Smooth muscle cell (in vitro differentiated cells): ENCODE data around the gene GAP43. TPM values are rescaled to one million over a fixed set of nuclear protein-coding genes. Genes with fewer than 3 reads are reported as not detected.
A peak's percentile ranks its signal among the peaks of the same experiment; 100 is the strongest.

Experiments
- DNase-seq: peaks from one replicate; lab custom pipeline; 2025; ENCODE audit not compliant: unreplicated experiment; lab: John Stamatoyannopoulos, UW
- H2AFZ ChIP-seq: fragments of 200-600 bp; sonication (generic); 2 replicates; pipeline ENCODE4 v1.6.0; 2016; ENCODE audit warnings: antibody characterized with exemption, low read depth, mild to moderate bottlenecking
- H3F3A ChIP-seq: fragments of 200-600 bp; sonication (generic); 2 replicates; pipeline ENCODE4 v1.6.0; 2017; ENCODE audit warnings: antibody characterized with exemption, low read depth
- H3K27ac ChIP-seq: fragments of 200-600 bp; sonication (generic); 2 replicates; pipeline ENCODE4 v1.5.1; 2016; ENCODE audit warnings: low read depth, mild to moderate bottlenecking
- H3K27me3 ChIP-seq: fragments of 200-600 bp; sonication (generic); 2 replicates; pipeline ENCODE4 v1.6.1; 2016; ENCODE audit warnings: low read depth, mild to moderate bottlenecking
- H3K36me3 ChIP-seq: fragments of 200-600 bp; sonication (generic); 2 replicates; pipeline ENCODE4 v1.5.1; 2016; ENCODE audit warnings: low read depth
- H3K4me1 ChIP-seq: fragments of 200-600 bp; sonication (generic); 2 replicates; pipeline ENCODE4 v1.5.1; 2016; ENCODE audit warnings: low read depth
- H3K4me2 ChIP-seq: fragments of 200-600 bp; sonication (generic); 2 replicates; pipeline ENCODE4 v1.6.0; 2016; ENCODE audit warnings: mild to moderate bottlenecking
- H3K4me3 ChIP-seq: fragments of 200-600 bp; sonication (generic); 2 replicates; pipeline ENCODE4 v1.5.1; 2016; ENCODE audit warnings: mild to moderate bottlenecking
- H3K79me2 ChIP-seq: fragments of 200-600 bp; sonication (generic); 2 replicates; pipeline ENCODE4 v1.6.0; 2016; ENCODE audit warnings: low read depth, mild to moderate bottlenecking
- H3K9ac ChIP-seq: fragments of 200-600 bp; sonication (generic); 2 replicates; pipeline ENCODE4 v1.6.0; 2016; ENCODE audit warnings: low read depth
- H3K9me3 ChIP-seq: fragments of 200-600 bp; sonication (generic); replicated peaks from 2 replicates; pipeline ENCODE4 v1.5.1; 2016; ENCODE audit warnings: low read depth
- H4K20me1 ChIP-seq: fragments of 200-600 bp; sonication (generic); 2 replicates; pipeline ENCODE4 v1.6.0; 2016; ENCODE audit warnings: low read depth
- CTCF ChIP-seq: fragments of 200-600 bp; sonication (generic); IDR thresholded peaks from 2 replicates; pipeline ENCODE4 v1.5.1; 2017; ENCODE audit warnings: borderline replicate concordance, mild to moderate bottlenecking, antibody characterized with exemption; ENCODE audit not compliant: insufficient read depth, poor library complexity, severe bottlenecking
- WGBS: methylation state at CpG from one replicate; pipeline ENCODE4 v1.1.7; 2016; ENCODE audit warnings: low lambda C conversion rate; 5-methylcytosine and 5-hydroxymethylcytosine counted together
- polyA plus RNA-seq: library from polyadenylated mRNA; unstranded; fragments of >200 nt; fragmentation: Nextera tagmentation; extraction: Ambion mirVana; gene quantifications from 2 replicates; pipeline ENCODE4 v1.2.1, GENCODE V29; 2016
- total RNA-seq: library from RNA; depleted of rRNA; stranded (reverse); fragments of >200 nt; gene quantifications from 2 replicates; pipeline ENCODE4 v1.2.3, GENCODE V29; 2014

The GAP43 gene
- total and polyA plus RNA-seq, 2 experiments from 2014 or later, result 5.3 to 11.7 TPM

GRCh38 chr3:115704661-115705338, 81.5 kb downstream of the GAP43 start:
- no peaks in the 10 kb centered on the region for H3K27me3 ChIP-seq
- no peaks in the 10 kb centered on the region for H3K9me3 ChIP-seq
- H3K36me3 ChIP-seq, result no peaks in the 10 kb centered on the region
- no peaks in the 10 kb centered on the region for H3K4me1 ChIP-seq
- H3K79me2 ChIP-seq, result no peaks in the 10 kb centered on the region
- no peaks in the 10 kb centered on the region for H3F3A ChIP-seq
- 43% methylated on average over 4 of the region's 4 CpGs for WGBS
- H3K27ac ChIP-seq, result peak overlapping the region; percentile 54
- no peak for TF ChIP-seq CTCF
- H2AFZ ChIP-seq, result peak overlapping the region; percentile 71
- H4K20me1 ChIP-seq, result no peaks in the 10 kb centered on the region
- DNase-seq, result no peak
- H3K4me2 ChIP-seq, result peak overlapping the region; percentile 12
- H3K4me3 ChIP-seq, result no peak overlapping the region
- H3K9ac ChIP-seq, result no peak overlapping the region

GRCh38 chr3:115706311-115706829, 83.1 kb downstream of the GAP43 start:
- Histone ChIP-seq H3K27me3 (no peaks in the 10 kb centered on the region), H3K4me3 (no peak overlapping the region), H3K36me3 (no peaks in the 10 kb centered on the region), H3K4me1 (peaks cover 6% of the 10 kb centered on the region), H2AFZ (peak overlapping the region; percentile 61), H3K9ac (no peak overlapping the region), H3K27ac (peak overlapping the region; percentile 54), H3K79me2 (no peaks in the 10 kb centered on the region), H4K20me1 (no peaks in the 10 kb centered on the region), H3K9me3 (no peaks in the 10 kb centered on the region), H3K4me2 (peak overlapping the region; percentile 9), H3F3A (no peaks in the 10 kb centered on the region)
- 65% methylated on average over 3 of the region's 3 CpGs for whole genome bisulfite sequencing
- TF ChIP-seq CTCF, result no peak
- DNase-seq, result no peak

- Histone ChIP-seq H2AFZ (no peak overlapping the region), H3K9me3 (no peaks in the 10 kb centered on the region), H3K4me2 (peak overlapping the region; percentile 1), H3K27me3 (no peaks in the 10 kb centered on the region), H3K27ac (no peak overlapping the region), H3K4me3 (no peak overlapping the region), H4K20me1 (no peaks in the 10 kb centered on the region), H3K9ac (no peak overlapping the region), H3K36me3 (no peaks in the 10 kb centered on the region), H3K4me1 (peaks cover 14% of the 10 kb centered on the region), H3F3A (peaks cover 4% of the 10 kb centered on the region), H3K79me2 (no peaks in the 10 kb centered on the region)
- TF ChIP-seq CTCF, result no peak
- WGBS, result 77% methylated on average over 2 of the region's 2 CpGs
- DNase-seq, result no peak
These were observed 85.2 kb downstream of the GAP43 start for GRCh38 chr3:115708540-115708939.

- Histone ChIP-seq H3K79me2 (no peaks in the 10 kb centered on the region), H3K27me3 (no peaks in the 10 kb centered on the region), H4K20me1 (no peaks in the 10 kb centered on the region), H3K4me3 (no peak overlapping the region), H3K36me3 (no peaks in the 10 kb centered on the region), H3K9me3 (no peaks in the 10 kb centered on the region), H3K4me2 (no peak overlapping the region), H2AFZ (peak overlapping the region; percentile 36), H3K27ac (peak overlapping the region; percentile 93), H3K9ac (no peak overlapping the region), H3F3A (peaks cover 4% of the 10 kb centered on the region), H3K4me1 (peaks cover 14% of the 10 kb centered on the region)
- no peak for TF ChIP-seq CTCF
- DNase-seq, result no peak
- 61% methylated on average over 3 of the region's 3 CpGs for WGBS
These were observed 85.8 kb downstream of the GAP43 start for GRCh38 chr3:115709093-115709492.
